Mesenchymal stem cell (in vitro differentiated cells and primary cell): ENCODE measurements around the gene ATP12A.

Experiments used
- DNase-seq: peaks from one replicate; pipeline ENCODE4 v3.0.0-alpha.2; 2013
- H2AFZ ChIP-seq: one replicate; pipeline ENCODE4 v1.6.1; 2013; ENCODE audit warnings: low read depth, mild to moderate bottlenecking, control low read depth, inconsistent platforms, low read length, moderate library complexity
- H2AK5ac ChIP-seq: 2 replicates; pipeline ENCODE4 v1.6.1; 2013; ENCODE audit warnings: low read length, moderate library complexity, mild to moderate bottlenecking, inconsistent platforms; ENCODE audit not compliant: severe bottlenecking
- H2BK120ac ChIP-seq: one replicate; pipeline ENCODE4 v1.6.1; 2013; ENCODE audit warnings: low read depth, mild to moderate bottlenecking, inconsistent platforms, low read length, moderate library complexity
- H2BK12ac ChIP-seq, 2 experiments: one replicate each; pipeline ENCODE4 v1.6.1; 2013; ENCODE audit warnings: inconsistent platforms in 2 of 2, low read length in 2 of 2, mild to moderate bottlenecking in 2 of 2, moderate library complexity in 2 of 2, control low read depth in 1 of 2
- H2BK15ac ChIP-seq: one replicate; pipeline ENCODE4 v1.6.1; 2013; ENCODE audit warnings: mild to moderate bottlenecking, low read depth, inconsistent platforms; ENCODE audit not compliant: poor library complexity, severe bottlenecking
- H2BK5ac ChIP-seq: 2 replicates; pipeline ENCODE4 v1.6.1; 2013; ENCODE audit warnings: low read depth, mild to moderate bottlenecking, low read length, control low read depth, inconsistent platforms; ENCODE audit not compliant: poor library complexity, severe bottlenecking
- H3K14ac ChIP-seq, 2 experiments: one replicate each; pipeline ENCODE4 v1.6.1; 2013; ENCODE audit warnings: inconsistent platforms in 2 of 2, low read length in 2 of 2, control low read depth in 1 of 2, mild to moderate bottlenecking in 1 of 2, moderate library complexity in 1 of 2
- H3K18ac ChIP-seq, 2 experiments: one replicate each; pipeline ENCODE4 v1.6.1; 2013; ENCODE audit warnings: inconsistent platforms in 2 of 2, low read length in 2 of 2, control low read depth in 1 of 2, low read depth in 1 of 2, mild to moderate bottlenecking in 1 of 2
- H3K23ac ChIP-seq, 2 experiments: one replicate each; pipeline ENCODE4 v1.6.1; 2013; ENCODE audit warnings: inconsistent platforms in 2 of 2, low read length in 2 of 2, mild to moderate bottlenecking in 2 of 2, moderate library complexity in 2 of 2, control low read depth in 1 of 2
- H3K27ac ChIP-seq: 2 replicates; pipeline ENCODE4 v1.5.1; 2013; ENCODE audit warnings: mild to moderate bottlenecking, moderate library complexity, low read length, control low read depth, inconsistent platforms; ENCODE audit not compliant: poor library complexity, severe bottlenecking
- H3K27me3 ChIP-seq, 2 experiments: 2 replicates each; pipeline versions ENCODE4 v1.6.1 to v1.7.0; 2013; ENCODE audit warnings: low read length in 2 of 2, mild to moderate bottlenecking in 2 of 2, moderate library complexity in 2 of 2, control low read depth in 1 of 2, inconsistent platforms in 1 of 2; ENCODE audit not compliant: control insufficient read depth in 1 of 2, insufficient read depth in 1 of 2
- H3K36me3 ChIP-seq, 2 experiments: 2 replicates each; pipeline versions ENCODE4 v1.6.1 to v1.7.0; 2013; ENCODE audit warnings: low read length in 2 of 2, control low read depth in 1 of 2, inconsistent platforms in 1 of 2, low read depth in 1 of 2, mild to moderate bottlenecking in 1 of 2; ENCODE audit not compliant: insufficient read depth in 2 of 2, control insufficient read depth in 1 of 2
- H3K4ac ChIP-seq, 2 experiments: one replicate each; pipeline ENCODE4 v1.6.1; 2013; ENCODE audit warnings: inconsistent platforms in 2 of 2, low read length in 2 of 2, mild to moderate bottlenecking in 2 of 2, moderate library complexity in 2 of 2, control low read depth in 1 of 2, low read depth in 1 of 2
- H3K4me1 ChIP-seq: 2 replicates; pipeline ENCODE4 v1.6.1; 2013; ENCODE audit warnings: low read depth, low read length, control low read depth; ENCODE audit not compliant: control insufficient read depth, insufficient read depth
- H3K4me2 ChIP-seq: 2 replicates; pipeline ENCODE4 v1.6.1; 2013; ENCODE audit warnings: low read length, mild to moderate bottlenecking, inconsistent platforms; ENCODE audit not compliant: poor library complexity, severe bottlenecking
- H3K4me3 ChIP-seq, 2 experiments: 2 replicates each; pipeline versions ENCODE4 v1.5.1 to v1.7.0; 2013; ENCODE audit warnings: low read length in 2 of 2, mild to moderate bottlenecking in 2 of 2, control low read depth in 1 of 2, low read depth in 1 of 2; ENCODE audit not compliant: insufficient read depth in 1 of 2
- H3K79me1 ChIP-seq: replicated peaks from 2 replicates; pipeline ENCODE4 v1.6.1; 2013; ENCODE audit warnings: mild to moderate bottlenecking, control low read depth, low read length, inconsistent platforms; ENCODE audit not compliant: poor library complexity, severe bottlenecking
- H3K9ac ChIP-seq: 2 replicates; pipeline ENCODE4 v1.7.0; 2013; ENCODE audit warnings: mild to moderate bottlenecking, low read length, moderate library complexity
- H3K9me3 ChIP-seq: 2 replicates; pipeline ENCODE4 v1.7.0; 2013; ENCODE audit warnings: mild to moderate bottlenecking, low read length; ENCODE audit not compliant: control insufficient read depth
- H4K8ac ChIP-seq: one replicate; pipeline ENCODE4 v1.6.1; 2013; ENCODE audit warnings: inconsistent platforms, mild to moderate bottlenecking, low read length, moderate library complexity
- H4K91ac ChIP-seq: one replicate; pipeline ENCODE4 v1.6.1; 2013; ENCODE audit warnings: mild to moderate bottlenecking, low read length, inconsistent platforms
- WGBS: methylation state at CpG from one replicate; pipeline ENCODE4 v1.1.7; 2013; ENCODE audit warnings: mixed read lengths; 5-methylcytosine and 5-hydroxymethylcytosine counted together

Gene ATP12A

DNA sequence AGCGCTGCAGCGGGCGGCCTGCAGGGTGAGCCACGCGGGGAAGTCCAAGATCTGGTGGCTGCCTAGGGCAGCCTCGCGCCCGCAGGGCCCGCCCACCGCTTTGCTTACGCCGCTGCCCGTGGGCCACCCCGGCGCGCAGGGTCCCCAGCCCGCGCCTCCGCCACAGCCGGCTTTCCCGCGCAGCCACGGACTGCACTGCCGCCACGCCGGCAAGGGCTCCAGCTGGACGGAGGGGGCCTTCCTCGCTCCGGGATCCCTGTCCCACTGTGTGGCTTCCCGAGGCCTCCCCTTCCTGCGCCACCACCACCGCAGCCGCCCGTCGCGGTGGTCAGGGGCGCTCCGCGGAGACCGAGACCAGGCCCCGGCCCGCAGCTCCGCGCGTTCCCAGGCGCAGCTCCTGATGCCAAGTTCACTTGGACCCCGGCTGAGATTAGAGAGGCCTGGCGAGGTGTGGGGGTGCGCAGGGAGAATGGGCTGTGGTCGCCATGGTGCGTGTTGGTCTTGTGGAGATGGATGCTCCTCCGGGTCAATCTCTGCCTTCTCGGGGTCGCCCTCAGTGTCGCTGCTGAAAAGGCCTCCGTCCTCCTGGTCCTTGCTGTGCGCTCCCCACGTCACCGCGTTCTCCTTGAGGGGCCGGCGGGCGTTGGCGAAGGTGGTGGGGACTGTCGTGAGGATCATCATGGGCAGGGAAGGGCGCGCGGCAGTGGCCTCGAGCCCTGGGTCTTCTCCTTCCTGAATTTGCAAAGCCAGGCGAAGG lies 65.8 kb downstream of the ATP12A start:
- no peak for DNase-seq
- Histone ChIP-seq H3K36me3 (no peaks in the 10 kb centered on the region), H3K9ac (no peak overlapping the region), H3K4ac (no peak overlapping the region), H3K14ac (no peak overlapping the region), H3K27ac (no peak overlapping the region), H3K27me3 (peaks cover 66 to 68% of the 10 kb centered on the region in 2 experiments), H3K9me3 (no peaks in the 10 kb centered on the region), H3K79me1 (no peaks in the 10 kb centered on the region), H3K4me2 (no peak overlapping the region), H4K8ac (no peak overlapping the region), H3K4me3 (no peak overlapping the region), H3K18ac (no peak overlapping the region), H2AK5ac (no peak overlapping the region), H3K4me1 (peaks cover 15% of the 10 kb centered on the region), H2BK120ac (no peak overlapping the region), H2BK5ac (no peak overlapping the region), H4K91ac (no peak overlapping the region), H2AFZ (no peak overlapping the region), H3K23ac (no peak overlapping the region), H2BK15ac (no peak overlapping the region), H2BK12ac (no peak overlapping the region)
- WGBS: 8% methylated on average over 62 of the region's 70 CpGs

DNA sequence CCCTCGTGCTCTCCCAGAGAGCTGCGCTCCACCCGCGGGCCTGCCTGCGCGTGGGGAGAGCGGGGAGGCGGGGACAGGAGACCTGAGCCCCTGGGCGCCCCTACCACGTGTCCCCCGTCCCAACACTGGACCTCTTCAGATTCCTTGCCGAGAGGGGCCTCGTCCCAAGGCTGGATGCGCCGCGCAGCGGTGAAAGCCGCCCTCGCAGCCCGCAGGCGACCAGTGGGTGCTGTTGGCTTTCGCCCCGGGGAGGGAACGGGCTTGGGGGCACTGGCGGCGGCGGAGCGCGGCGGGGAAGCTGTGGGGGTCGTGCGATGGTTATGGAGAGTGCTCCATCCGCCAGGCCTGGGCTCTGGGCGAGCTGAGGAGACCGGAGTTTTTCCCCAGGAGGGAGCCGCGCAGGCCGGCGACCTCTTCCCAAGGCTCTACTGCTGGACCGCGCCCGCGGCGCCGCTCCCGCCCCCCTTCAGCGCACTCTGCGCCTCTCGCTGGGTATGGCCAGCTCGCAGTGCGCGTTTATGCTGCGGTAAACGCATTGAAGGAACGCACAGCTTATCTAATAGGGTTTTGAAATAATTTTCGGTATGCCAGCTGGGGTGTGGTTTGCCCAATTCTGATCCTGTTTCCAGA lies 66.5 kb downstream of the ATP12A start:
- Histone ChIP-seq H3K36me3 (no peaks in the 10 kb centered on the region), H2BK12ac (no peak overlapping the region), H4K8ac (no peak overlapping the region), H3K14ac (no peak overlapping the region), H3K4me2 (peak overlapping the region; percentile 41), H2BK15ac (no peak overlapping the region), H3K4me3 (peak overlapping the region in 1 of 2 experiments; percentile 69), H3K23ac (no peak overlapping the region), H3K9ac (no peak overlapping the region), H2BK5ac (no peak overlapping the region), H3K79me1 (no peaks in the 10 kb centered on the region), H2AFZ (peak overlapping the region; percentile 2), H3K4me1 (peaks cover 15% of the 10 kb centered on the region), H3K4ac (no peak overlapping the region), H3K9me3 (no peaks in the 10 kb centered on the region), H2BK120ac (no peak overlapping the region), H3K27ac (no peak overlapping the region), H4K91ac (no peak overlapping the region), H3K27me3 (peaks cover 66 to 70% of the 10 kb centered on the region in 2 experiments), H2AK5ac (no peak overlapping the region), H3K18ac (no peak overlapping the region)
- under 1% methylated on average over 47 of the region's 56 CpGs for WGBS
- DNase-seq: peak; percentile 37

DNA sequence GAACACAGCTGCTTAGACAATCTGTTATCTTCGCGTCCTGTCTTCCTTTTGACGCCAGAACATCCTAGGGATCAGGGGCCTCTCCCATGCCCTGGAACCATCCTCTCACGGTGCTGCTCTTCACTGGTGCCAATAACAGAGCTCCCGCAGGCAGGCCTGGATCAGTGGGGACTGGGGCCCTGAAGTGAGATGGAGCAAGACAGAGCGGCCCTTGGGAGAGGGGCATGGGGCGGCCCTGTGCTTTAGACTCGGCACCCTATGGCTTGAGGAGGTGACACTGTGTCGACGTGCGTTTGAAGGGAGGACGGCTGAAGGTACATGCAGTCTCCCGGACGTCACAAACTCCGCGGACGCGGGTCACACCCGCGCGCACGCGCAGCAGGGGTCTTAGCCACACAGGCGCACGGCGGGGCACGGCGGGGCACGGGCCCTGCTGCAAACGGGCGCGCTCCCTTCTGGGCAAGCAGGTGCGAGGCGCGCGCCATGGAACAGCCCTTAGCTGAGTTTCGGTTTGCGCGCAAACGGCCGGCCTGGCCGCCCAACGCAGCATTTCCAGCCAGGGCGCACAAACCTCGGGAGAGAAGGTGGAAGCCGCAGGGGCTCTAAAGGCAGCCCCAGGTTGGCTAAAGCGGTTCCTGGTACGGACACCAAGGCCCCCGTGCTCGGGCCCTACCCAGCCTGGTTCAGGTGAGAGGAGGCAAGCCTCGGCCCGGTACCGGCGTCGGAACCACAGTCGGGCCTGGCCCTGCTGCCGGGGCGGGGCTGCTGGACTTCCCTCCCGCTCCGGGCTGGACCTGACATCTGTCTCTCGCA lies 67.2 kb downstream of the ATP12A start:
- H4K91ac ChIP-seq: no peak overlapping the region
- no peak overlapping the region for H2BK120ac ChIP-seq
- 1% methylated on average over 61 of the region's 61 CpGs for WGBS
- H2BK15ac ChIP-seq: no peak overlapping the region
- no peak overlapping the region for H3K14ac ChIP-seq
- peak overlapping the region; percentile 66 for H3K4me2 ChIP-seq
- H2BK5ac ChIP-seq: no peak overlapping the region
- H3K4me3 ChIP-seq: peak overlapping the region; percentile 22 to 69
- peak overlapping the region in 1 of 2 experiments; percentile 23 for H3K23ac ChIP-seq
- no peak overlapping the region for H3K9ac ChIP-seq
- H3K36me3 ChIP-seq: no peaks in the 10 kb centered on the region
- no peaks in the 10 kb centered on the region for H3K9me3 ChIP-seq
- H3K18ac ChIP-seq: no peak overlapping the region
- H3K27ac ChIP-seq: no peak overlapping the region
- H2AFZ ChIP-seq: peak overlapping the region; percentile 51
- peaks cover 66 to 73% of the 10 kb centered on the region in 2 experiments for H3K27me3 ChIP-seq
- DNase-seq: peak; percentile 35
- peaks cover 15% of the 10 kb centered on the region for H3K4me1 ChIP-seq
- no peak overlapping the region for H3K4ac ChIP-seq
- H3K79me1 ChIP-seq: no peaks in the 10 kb centered on the region
- no peak overlapping the region for H2BK12ac ChIP-seq
- H2AK5ac ChIP-seq: no peak overlapping the region
- H4K8ac ChIP-seq: no peak overlapping the region

DNA sequence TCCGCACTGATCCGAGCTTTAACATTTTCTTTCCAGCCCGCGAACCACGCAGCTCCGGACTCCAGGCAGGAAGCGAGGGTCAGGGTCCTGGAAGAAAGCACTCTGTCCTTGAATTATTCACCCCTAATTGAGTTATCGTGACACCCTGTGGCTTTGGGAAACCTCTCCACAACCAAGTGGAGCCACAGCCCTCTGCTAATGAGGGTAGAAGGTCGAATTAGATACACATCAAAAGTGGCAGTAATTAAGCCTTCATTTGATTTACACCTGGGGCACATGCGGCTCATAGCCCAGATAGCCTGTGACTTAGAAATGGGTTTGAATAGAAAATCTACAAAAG lies 67.8 kb downstream of the ATP12A start:
- Histone ChIP-seq H4K91ac (no peak overlapping the region), H3K27me3 (peaks cover 61 to 71% of the 10 kb centered on the region in 2 experiments), H2AK5ac (no peak overlapping the region), H3K4ac (no peak overlapping the region), H2BK120ac (no peak overlapping the region), H2BK12ac (no peak overlapping the region), H2BK5ac (no peak overlapping the region), H3K9me3 (no peaks in the 10 kb centered on the region), H3K4me1 (peaks cover 15% of the 10 kb centered on the region), H3K14ac (no peak overlapping the region), H3K79me1 (no peaks in the 10 kb centered on the region), H4K8ac (no peak overlapping the region), H3K27ac (no peak overlapping the region), H3K4me3 (peak overlapping the region in 1 of 2 experiments; percentile 69), H3K36me3 (no peaks in the 10 kb centered on the region), H3K18ac (no peak overlapping the region), H3K9ac (no peak overlapping the region), H2BK15ac (no peak overlapping the region), H3K23ac (peak overlapping the region in 1 of 2 experiments; percentile 23), H3K4me2 (peak overlapping the region; percentile 66), H2AFZ (no peak overlapping the region)
- no peak for DNase-seq
- WGBS: 4% methylated on average over 10 of the region's 10 CpGs
